ENCODE results near the gene SPTLC2. TPM values are rescaled to one million over a fixed set of nuclear protein-coding genes. Genes with fewer than 3 reads are reported as not detected.

The SPTLC2 gene
- total RNA-seq, 1 donor from 2014 or later: 62.3 TPM

DNA sequence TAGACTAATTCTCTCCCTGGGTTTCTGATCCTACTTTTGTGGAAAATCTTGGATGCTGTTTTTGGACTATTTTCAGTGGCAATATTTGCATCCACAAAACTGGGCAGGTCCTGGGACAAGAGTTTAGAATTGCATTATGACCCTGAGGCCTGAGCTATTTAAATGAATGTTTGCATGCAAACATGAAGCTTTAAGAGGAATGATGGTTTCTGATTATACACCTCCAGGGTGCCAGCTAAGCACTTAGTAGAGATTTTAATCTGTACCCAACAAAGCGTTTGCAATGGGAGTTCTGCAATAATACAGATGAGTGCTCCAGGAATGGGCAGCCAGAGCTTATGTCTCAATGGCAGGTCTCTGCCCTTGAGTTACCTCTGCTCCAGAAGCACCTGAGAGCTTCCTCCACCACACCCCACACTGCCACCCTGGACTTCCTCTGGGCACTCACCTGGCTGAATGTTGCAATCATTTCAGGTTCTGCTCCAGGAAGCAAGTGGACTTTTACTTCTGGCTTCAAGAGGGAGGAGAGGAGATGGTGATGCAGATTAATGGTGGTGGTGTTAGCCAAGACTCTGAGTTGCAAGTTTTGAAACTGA is 6.0 kb upstream of the SPTLC2 start:
- DNase-seq (ENCODE audit: low read depth in 2 of 2): no peak

DNA sequence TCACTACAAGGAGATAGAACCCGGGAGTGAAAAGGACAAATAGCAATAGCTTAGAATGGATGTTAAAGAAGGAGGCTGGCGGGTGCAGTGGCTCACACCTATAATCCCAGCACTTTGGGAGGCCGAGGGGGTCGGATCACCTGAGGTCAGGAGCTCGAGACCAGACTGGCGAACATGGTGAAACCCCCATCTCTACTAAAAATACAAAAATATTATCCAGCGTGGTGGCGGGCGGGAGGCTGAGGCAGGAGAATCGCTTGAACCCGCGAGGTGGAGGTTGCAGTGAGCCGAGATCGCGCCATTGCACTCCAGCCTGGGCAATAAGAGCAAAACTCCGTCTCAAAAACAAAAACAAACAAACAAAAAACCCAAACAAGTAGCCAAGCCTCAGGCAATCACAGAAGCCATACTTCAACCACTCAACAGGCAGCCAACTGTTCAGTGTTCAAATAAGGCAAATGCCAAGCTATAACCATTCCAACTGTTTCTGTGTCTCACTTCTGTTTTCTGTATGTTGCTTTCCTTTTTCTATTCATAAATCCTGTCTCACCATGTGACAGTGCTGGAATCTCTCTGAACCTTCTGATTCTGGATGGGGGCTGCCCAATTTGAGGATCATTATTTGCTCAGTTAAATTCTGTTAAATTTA is 3.9 kb upstream of the SPTLC2 start:
- DNase-seq (ENCODE audit: low read depth in 2 of 2): no peak

DNA sequence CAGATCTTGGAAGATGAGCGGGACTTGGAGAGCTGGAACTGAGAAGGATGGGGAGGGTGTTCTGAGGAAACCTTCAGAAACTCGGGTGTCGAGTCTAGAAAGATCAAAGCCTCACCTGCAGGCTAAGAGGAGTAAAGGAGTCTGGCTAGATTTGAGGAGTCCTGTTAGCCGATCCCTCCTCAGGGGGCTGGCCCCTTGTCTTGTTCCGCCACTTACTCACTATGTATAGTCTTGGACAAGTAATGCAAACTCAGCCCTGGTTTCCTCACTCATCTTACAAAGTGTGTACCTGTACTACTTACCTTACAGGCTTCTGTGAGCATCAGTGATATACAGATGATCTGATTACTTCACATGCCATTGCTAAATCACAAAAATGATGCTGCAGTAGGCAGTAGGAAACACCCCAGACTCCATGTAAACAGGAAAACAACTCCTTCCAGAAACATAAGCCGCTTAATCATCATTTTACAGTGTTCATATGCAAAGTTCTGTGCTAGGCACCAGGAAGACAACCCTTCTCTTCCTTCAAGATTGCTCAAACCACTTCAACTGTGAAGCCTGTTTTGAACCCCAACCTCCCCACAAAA is 2.0 kb upstream of the SPTLC2 start:
- DNase-seq (ENCODE audit: low read depth in 2 of 2): no peak

DNA sequence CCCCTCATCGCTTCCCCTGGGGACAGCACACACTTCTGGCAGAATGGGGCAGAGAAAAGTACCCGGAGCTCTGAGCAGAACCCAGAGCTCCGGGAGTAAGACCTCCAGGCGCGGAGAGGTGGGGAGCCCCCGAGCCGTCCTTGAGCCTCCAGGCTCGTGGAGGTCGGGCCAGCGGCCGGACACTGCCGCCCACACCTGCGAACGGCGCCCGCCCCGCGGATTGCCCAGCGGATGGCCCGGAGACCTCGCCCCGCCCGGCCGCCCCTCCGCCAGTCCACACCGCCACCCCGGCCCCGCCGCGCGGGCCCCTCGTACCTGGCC is 344 bp downstream of the SPTLC2 start:
- DNase-seq (ENCODE audit: low read depth in 2 of 2): no peak

DNA sequence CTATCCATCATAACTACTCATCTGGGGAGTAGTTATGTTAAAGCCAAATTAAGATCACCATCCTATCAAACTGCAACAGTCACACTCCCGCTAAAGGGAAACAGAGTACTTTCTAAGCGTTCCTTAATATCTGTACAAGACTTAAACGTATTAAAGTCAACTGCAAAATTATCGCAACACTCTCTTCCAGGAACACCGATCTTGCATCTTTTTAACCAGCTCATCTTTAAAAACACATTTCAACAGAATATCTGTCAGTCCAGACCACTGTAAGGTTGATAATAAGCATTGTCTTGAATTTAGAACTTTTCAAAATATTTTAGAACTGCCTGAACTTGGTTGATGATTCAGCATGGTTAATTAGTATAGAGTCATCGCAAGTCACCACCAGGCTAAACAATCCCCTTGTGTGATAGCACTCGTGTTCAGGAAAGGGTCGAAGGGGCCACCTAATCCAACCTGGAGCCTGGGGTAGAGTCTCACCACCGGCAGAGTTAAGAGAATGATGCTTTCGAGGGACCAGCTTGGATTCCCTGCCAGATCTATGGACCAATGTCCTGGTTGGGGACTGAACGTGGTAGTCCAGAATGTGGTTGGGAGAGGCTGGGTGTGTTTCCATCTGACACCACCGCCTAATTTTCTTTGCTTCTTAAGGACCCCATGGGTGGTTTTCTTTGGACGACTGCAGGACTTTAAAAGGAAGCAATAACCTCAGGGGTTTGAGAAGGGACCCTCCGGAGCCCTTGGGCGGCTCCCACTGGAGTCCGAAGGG is 890 bp downstream of the SPTLC2 start:
- peak; percentile 28 to 50 for DNase-seq (ENCODE audit: low read depth in 2 of 2)

DNA sequence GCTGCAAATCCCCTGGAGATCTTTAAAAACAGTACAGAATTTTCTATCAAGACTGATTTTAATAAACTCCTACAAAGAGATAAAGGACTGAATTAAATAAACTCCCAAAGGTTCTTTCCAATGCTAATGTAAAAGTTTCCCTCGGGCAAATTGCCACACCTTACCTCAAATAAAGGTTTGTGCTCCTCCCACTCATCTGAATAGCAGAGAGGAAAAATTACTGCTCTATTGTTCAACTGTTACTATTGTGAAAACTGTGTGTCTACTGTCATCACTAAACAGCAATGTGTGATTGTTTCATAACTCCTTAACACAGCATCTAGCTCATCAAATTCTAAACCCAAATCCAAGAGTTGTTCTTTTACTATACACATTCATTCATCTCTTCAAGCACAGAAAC is 3.2 kb downstream of the SPTLC2 start:
- peak in 1 of 2 donors; percentile 67 for DNase-seq (ENCODE audit: low read depth in 2 of 2)

DNA sequence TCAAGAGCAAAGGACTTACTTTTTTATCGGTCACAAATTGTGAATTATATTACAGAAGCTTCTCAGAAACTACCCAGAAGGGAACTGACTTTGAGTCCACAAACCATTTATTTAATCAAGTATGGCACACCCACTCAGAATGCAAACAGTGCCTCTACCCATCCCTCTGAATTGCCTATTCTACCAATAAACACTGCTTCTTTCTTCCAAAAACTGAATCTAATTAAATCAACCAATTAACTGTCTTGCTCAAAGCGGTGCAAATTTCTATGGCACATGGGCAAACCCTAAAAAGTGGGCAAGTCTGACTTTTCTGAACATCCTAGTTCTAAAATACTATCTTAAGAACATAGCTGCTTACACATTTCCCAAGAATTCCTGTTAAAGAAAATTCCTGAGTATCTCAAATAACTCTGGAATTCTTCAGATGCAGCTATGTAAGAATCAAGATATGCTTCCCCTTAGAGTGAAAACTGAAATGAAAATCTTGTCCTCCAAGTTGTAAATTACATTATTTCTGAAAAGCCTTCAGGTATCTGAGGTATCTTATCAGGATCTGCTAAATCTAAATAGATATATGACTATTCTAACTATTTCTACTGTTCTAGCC is 4.3 kb downstream of the SPTLC2 start:
- DNase-seq (ENCODE audit: low read depth in 2 of 2): no peak

DNA sequence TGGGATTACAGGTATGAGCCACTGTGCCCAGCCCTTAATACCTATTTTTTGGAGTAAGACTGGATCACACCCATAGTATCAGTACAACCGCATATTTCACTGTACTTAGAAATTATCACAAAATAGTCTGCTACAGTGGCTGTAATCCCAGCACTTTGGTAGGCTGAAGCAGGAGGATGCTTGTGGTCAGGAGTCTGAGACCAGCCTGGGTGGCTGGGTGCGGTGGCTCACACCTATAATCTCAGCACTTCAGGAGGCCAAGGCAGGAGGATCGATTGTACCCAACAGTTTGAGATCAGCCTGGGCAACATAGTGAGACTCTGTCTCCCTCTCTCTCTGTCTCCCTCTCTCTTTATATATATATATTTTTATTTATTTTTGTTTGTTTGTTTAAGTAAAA is 5.9 kb downstream of the SPTLC2 start:
- no peak for DNase-seq (ENCODE audit: low read depth in 2 of 2)

DNA sequence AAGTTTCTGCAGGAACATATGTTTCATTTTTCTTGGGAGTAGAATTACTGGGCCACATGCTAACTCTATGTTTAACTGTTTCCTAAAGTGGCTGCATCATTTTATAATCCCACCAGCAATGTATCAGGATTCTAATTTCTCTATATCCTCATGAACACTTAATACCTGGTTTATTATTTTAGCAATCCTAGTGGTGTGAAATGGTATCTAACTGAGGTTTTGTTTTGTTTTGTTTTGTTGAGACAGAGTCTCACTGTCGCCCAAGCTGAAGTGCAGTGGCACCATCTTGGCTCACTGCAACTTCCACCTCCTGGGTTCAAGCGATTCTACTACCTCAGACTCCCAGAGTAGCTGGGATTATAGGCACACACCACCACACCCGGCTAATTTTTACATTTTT is 6.5 kb downstream of the SPTLC2 start:
- DNase-seq (ENCODE audit: low read depth in 2 of 2): no peak

DNA sequence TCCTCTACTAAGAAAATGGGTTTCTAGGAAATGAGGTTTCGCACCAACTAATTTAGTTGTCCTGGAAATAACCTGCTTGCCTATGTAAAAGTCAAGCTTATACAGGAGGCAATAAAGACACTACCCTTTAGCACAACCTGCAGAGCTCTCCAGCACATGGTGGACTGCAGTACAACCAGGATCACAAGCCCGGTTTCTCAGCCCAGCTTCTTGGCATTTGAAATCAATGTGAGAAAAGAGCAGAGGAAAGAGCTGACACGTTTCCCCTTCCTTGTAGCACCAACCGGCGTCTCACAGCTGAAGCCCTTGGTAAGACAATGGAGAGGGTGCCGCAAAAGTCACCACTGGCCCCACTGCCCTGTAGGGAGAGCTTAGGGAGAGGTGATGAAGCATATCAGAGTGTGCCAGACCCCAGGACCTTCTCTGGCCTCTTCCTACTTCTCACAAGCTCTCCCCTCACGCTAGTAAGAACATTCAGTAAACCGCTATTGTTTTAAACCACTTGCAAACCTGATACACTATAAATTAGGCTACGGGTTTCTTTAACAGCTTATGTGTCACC is 8.6 kb downstream of the SPTLC2 start:
- peak in 1 of 2 donors; percentile 93 for DNase-seq (ENCODE audit: low read depth in 2 of 2)

DNA sequence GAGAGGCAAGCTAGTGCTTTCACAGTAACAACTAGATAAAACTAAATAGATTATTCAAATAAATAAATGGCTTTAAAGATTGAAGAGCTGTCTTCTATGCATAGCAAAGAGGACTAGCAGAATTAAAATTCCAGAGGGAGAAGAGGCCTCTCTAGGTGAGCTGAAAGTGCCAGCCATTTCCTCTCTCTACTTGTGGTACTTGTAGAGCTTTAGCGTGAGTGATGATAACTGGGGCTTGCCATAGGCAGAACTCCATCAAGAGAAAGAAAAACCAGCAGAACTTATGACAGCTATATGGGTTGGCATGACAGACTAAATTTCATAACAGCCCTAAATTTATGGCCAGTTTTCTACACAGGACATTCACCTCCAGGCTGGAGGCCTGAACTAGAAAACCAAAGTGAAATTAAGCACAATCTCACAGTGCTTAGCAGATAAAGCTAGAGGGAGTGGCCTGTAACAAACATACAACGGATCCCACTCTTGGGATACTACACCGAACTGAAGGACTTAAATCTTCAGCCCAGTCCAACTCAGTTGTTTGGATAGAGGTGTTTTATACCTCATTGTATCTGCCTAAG is 11.0 kb downstream of the SPTLC2 start:
- DNase-seq (ENCODE audit: low read depth in 2 of 2): no peak

DNA sequence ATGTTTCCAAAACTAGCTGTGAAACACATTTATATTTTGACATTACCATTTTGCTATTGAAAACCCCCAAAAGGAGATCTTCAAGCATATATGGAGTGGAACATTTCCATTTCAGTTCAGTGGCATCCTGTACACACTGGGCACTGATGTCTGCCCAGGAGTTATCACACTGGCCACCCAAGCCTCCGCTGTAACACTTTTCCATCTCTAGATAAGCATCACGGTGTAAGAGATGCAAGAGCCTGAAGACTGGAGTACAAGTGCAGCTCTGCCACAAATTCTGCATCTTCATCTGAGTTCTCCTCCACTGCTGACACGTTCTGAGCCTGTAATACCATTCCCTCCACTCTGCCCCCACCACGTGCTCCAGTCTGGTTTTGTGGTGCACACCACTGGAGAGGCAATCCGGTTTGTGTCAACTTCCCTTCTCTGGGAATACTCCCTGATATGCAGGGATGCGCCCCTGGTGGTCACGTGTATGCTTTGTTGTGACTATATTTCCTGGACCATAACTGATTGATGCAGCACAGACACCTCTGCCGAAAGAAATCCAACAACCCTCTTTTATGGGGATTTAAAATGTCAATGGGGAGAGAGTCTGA is 12.7 kb downstream of the SPTLC2 start:
- peak; percentile 72 to 78 for DNase-seq (ENCODE audit: low read depth in 2 of 2)

DNA sequence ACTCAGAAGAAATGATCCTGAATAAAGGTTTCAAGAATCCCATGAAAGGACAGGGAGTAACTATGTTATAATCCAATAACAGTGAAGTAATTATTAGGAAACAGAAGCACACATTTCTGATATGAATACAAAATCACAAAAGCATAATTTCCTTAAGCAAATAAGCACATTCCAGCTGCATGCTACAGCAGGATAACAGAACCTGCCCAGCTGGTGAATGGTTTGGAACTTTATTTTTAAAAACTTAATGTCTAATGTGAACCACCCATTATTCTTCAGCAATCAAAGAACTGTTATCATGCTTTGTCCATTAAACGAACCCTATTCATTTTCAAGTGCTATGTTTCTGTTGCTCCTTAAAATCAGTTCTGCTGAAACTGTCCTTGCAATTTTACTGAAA is 13.4 kb downstream of the SPTLC2 start:
- no peak for DNase-seq (ENCODE audit: low read depth in 2 of 2)

DNA sequence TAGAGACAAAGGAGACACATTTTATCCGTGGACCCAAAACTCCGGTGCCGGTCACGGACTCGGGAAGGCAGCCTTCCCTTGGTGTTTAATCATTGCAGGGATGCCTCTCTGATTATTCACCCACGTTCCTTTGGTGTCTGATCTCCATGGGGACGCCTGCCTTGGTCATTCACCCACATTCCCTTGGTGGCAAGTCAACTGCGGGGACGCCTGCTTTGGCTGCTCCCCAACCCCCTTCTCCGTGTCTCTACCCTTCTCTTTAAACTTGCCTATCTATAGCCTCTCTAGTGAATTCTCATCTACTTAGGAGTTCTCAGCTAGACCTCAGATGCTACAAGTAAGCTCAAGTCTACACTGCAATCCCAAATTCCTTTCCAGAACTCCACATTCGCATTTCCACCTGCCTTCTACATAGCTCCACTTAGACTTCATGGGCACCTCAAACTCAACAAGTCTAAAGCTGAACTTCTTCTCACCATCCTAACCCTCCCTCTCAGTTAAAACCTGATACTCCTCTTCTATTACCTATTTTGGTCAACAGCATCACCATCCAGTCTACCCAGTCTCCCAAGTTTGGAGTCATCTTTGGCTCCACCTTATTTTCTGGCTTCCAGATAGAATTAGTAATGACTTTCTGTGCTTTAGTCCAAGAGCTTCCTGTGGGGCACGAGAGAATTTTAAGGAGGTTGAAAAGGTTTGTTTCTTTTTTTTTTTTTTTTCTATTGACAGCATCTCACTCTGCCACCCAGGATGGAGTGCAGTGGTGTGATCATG is 14.4 kb downstream of the SPTLC2 start:
- DNase-seq (ENCODE audit: low read depth in 2 of 2): no peak

DNA sequence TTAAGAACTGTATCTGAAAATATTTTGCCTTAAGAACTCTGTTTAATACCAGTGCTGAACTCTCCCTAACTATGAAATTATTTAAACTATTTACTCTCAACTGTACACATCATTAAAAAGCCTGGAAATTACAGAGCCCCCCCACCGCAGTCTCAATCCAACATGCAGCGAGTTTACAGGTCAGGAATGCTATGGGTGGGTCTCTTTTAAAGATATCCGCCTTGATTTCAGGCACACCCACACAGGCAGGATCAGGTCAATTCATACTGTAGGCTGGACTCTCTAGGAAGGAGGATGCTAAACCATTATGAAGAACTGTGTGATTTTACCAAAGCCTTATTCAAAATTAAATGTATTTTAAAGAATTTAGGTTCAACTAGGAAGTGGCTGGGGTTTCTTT is 16.5 kb downstream of the SPTLC2 start:
- no peak for DNase-seq (ENCODE audit: low read depth in 2 of 2)

DNA sequence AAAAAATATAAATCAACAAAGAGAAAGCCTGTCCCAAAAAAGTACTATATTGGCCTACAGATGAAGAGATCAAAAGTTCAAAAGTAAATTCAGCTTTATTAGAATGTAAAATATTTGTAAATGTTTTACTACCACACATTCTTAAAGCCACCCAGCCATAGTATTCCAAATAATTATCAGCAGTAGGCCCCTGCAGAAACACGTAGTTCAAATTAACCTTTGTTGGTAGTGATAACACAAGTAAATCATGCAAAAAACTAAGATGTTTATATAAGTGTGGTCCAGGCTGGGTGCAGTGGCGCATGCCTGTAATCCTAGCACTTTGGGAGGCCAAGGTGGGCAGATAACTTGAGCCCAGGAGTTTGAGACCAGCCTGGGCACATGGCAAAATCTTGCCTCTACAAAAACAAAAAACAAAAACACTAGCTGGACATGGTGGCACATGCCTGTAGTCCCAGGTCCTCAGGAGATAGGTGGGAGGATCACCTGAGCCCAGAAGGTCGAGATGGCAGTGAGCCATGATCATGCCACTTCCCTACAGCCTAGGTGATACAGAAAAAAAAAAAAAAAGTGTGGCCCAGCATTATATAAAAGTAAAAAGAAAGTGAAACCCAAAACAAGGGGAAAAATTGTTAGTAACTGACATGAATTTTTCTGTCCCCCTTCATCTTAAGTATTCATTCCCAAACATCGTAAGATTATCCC is 17.9 kb downstream of the SPTLC2 start:
- peak; percentile 32 to 44 for DNase-seq (ENCODE audit: low read depth in 2 of 2)

DNA sequence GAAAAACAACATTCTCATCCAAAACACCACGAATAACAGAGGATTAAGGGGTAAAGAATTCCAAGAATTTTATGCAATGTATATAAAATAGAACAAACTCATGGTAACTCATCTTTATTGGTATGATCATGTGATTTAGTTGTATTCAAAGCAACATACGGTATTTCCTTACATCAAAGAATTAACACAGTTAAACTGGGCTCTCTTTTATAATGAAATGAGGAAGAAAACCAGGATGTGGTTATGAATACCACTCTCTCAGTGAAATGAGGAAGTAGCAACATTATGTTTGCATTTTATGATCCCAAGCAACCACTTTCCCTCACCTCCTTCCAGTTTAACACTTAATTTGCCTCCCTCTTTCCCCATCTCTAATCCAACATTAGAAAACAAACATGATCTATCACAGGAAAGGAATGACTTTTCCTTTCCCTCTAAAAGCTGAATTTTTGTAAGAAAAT is 22.9 kb downstream of the SPTLC2 start:
- DNase-seq (ENCODE audit: low read depth in 2 of 2): peak in 1 of 2 donors; percentile 47

DNA sequence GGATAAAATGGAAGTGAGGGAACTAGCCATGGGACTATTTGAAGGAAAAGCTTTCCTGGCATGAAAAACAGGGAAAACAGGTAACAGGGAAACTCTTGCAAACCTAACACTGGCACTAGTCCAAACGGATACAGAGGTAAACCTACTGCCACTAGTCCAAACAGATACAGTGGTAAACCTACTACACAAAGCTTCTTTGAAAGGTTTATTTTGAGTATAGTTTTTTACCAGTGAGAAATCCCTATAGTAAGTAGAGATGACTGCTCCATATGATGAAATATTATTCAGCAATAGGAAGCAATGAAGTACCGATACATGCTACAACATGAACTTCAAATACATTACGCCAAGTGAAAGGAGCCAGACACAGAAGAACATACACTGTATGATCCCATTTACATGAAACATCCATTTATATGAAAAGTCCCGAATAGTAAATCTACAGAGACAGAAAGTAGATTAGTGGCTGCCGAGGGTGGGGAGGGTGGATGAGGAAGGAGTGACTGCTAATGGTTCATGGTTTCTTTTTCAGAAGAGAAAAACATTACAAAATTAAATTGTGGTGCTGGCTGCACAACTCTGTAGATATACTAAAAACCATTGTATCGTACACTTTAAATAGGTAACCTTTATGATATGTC is 25.5 kb downstream of the SPTLC2 start:
- peak in 1 of 2 donors; percentile 79 for DNase-seq (ENCODE audit: low read depth in 2 of 2)

DNA sequence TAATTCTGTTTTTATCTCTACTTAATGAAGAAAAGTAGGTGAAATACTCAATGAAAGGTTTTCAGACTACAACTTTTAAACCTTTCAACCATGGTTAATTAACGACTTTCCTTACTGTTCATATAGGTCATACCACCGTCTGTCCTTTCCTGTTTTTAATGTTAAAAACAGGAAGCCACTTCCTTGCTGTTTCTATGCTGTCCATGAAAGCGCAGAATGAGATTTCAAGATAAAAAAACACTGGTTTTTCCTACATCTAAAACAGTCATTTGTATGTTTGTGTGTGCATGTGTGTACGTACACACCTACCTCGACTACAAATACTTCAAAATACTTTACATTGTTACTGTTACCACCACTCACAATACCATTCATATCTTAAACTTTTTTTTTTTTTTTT is 27.3 kb downstream of the SPTLC2 start:
- DNase-seq (ENCODE audit: low read depth in 2 of 2): peak; percentile 78 to 83
